GM12878 (cell line): ENCODE results near the gene TEPSIN. TPM values are rescaled to one million over a fixed set of nuclear protein-coding genes. Genes with fewer than 3 reads are reported as not detected.

ENCODE experiments used
- ATAC-seq: fragments of 200-7000 bp; cut with Tn5 transposase; 3 replicates; pipeline ENCODE4 v1.9.1; 2020; ENCODE audit warnings: mild to moderate bottlenecking, moderate library complexity
- BruUV-seq: library from RNA; stranded (reverse); fragments of 400-500 nt; replicated peaks from 2 replicates; lab custom pipeline; 2021; lab: Mats Ljungman, UMichigan
- CTCF ChIA-PET: fragments of 300-600 bp; sonication (Branson Sonifier 250); formaldehyde crosslinking; extraction: SDS; loops from one replicate; lab custom pipeline; 2021; ENCODE audit warnings: inconsistent platforms; lab: Yijun Ruan, JAX
- POLR2A ChIA-PET: fragments of 350-600 bp; formaldehyde crosslinking; extraction: SDS; loops from one replicate; lab custom pipeline; 2021; ENCODE audit warnings: inconsistent platforms; lab: Charles Lee
- RAD21 ChIA-PET: fragments of 300-600 bp; sonication (Branson Sonifier 250); formaldehyde crosslinking; loops from one replicate; lab custom pipeline; 2023; ENCODE audit warnings: antibody characterized with exemption; ENCODE audit not compliant: unreplicated experiment; lab: Charles Lee
- SMC1A ChIA-PET: fragments of 300-600 bp; sonication (Branson Sonifier 250); formaldehyde crosslinking; loops from one replicate; lab custom pipeline; 2023; ENCODE audit not compliant: unreplicated experiment, uncharacterized antibody; lab: Charles Lee
- DNase-seq: peaks from one replicate; pipeline ENCODE4 v3.0.0-alpha.2; 2011; ENCODE audit warnings: low read depth, low spot score
- FAIRE-seq: peaks from 3 replicates; lab custom pipeline; 2011; peaks lifted over from hg19 to GRCh38; lab: Jason Lieb, UNC
- H2AFZ ChIP-seq: 2 replicates; pipeline ENCODE4 v1.6.0; 2011; ENCODE audit warnings: low read depth, low read length, control low read depth; ENCODE audit not compliant: control insufficient read depth
- H3K27ac ChIP-seq: 2 replicates; pipeline ENCODE4 v1.5.1; 2011; ENCODE audit warnings: control low read depth; ENCODE audit not compliant: control insufficient read depth, insufficient read depth
- H3K27me3 ChIP-seq, 2 experiments: replicated peaks in 1 of 2; 2 replicates each; pipeline versions ENCODE4 v1.6.0 to v1.6.1; 2011; ENCODE audit warnings: low read length in 1 of 2; ENCODE audit not compliant: control insufficient read depth in 2 of 2, insufficient read depth in 2 of 2
- H3K36me3 ChIP-seq, 2 experiments: 2 replicates each; pipeline ENCODE4 v1.5.1; 2011; ENCODE audit warnings: low read length in 1 of 2; ENCODE audit not compliant: control insufficient read depth in 2 of 2, insufficient read depth in 2 of 2
- H3K4me1 ChIP-seq: 2 replicates; pipeline ENCODE4 v1.6.1; 2011; ENCODE audit warnings: mild to moderate bottlenecking, low read length, moderate library complexity, mixed read lengths; ENCODE audit not compliant: control insufficient read depth, insufficient read depth
- H3K4me2 ChIP-seq: 2 replicates; pipeline ENCODE4 v1.6.0; 2011; ENCODE audit warnings: control low read depth; ENCODE audit not compliant: control insufficient read depth, insufficient read depth
- H3K4me3 ChIP-seq: fragments of 200-600 bp; sonication (generic); 2 replicates; pipeline ENCODE4 v1.5.1; 2016
- H3K79me2 ChIP-seq: 2 replicates; pipeline ENCODE4 v1.6.0; 2011; ENCODE audit warnings: low read length; ENCODE audit not compliant: control insufficient read depth, insufficient read depth
- H3K9ac ChIP-seq: 2 replicates; pipeline ENCODE4 v1.8.0; 2011; ENCODE audit warnings: low read length, control low read depth, mixed read lengths; ENCODE audit not compliant: control insufficient read depth, insufficient read depth
- H3K9me3 ChIP-seq: replicated peaks from 3 replicates; pipeline ENCODE4 v1.5.1; 2011; ENCODE audit warnings: mild to moderate bottlenecking, low read length; ENCODE audit not compliant: control insufficient read depth, insufficient read depth
- H4K20me1 ChIP-seq: 2 replicates; pipeline ENCODE4 v1.6.0; 2011; ENCODE audit not compliant: control insufficient read depth, insufficient read depth
- BHLHE40 ChIP-seq, 2 experiments: fragments of 450-650 bp in 1 of 2; IDR thresholded peaks; 2 replicates each; pipeline ENCODE4 v1.6.1; 2011 to 2017; ENCODE audit warnings: low read depth in 2 of 2, borderline replicate concordance in 1 of 2, improper control_type of control experiment in 1 of 2, low read length in 1 of 2, mild to moderate bottlenecking in 1 of 2
- CBFB ChIP-seq: IDR thresholded peaks from 2 replicates; pipeline ENCODE4 v1.6.1; 2016; ENCODE audit warnings: antibody characterized with exemption, low read depth
- CBX3 ChIP-seq: fragments of 200-600 bp; sonication (generic); IDR thresholded peaks from 2 replicates; pipeline ENCODE4 v1.6.1; 2016; ENCODE audit warnings: low read depth, borderline replicate concordance
- EP300 ChIP-seq, 2 experiments: fragments of 150-350 bp in 1 of 2; IDR thresholded peaks; 2 replicates each; pipeline ENCODE4 v1.6.1; 2011 to 2012; ENCODE audit warnings: low read depth in 2 of 2, low read length in 2 of 2, borderline replicate concordance in 1 of 2, improper control_type of control experiment in 1 of 2, inconsistent platforms in 1 of 2; ENCODE audit not compliant: control insufficient read depth in 1 of 2
- FOS ChIP-seq: IDR thresholded peaks from 3 replicates; pipeline ENCODE4 v1.6.1; 2011; ENCODE audit warnings: borderline replicate concordance; ENCODE audit not compliant: insufficient read length; ENCODE audit errors: extremely low read depth
- GATAD2B ChIP-seq: fragments of 450-650 bp; conservative IDR thresholded peaks from 2 replicates; pipeline ENCODE4 v1.6.1; 2017; ENCODE audit warnings: low read depth, mild to moderate bottlenecking, moderate library complexity
- KAT2A ChIP-seq: conservative IDR thresholded peaks from 2 replicates; pipeline ENCODE4 v1.6.1; 2011; ENCODE audit warnings: low read depth, low read length; ENCODE audit not compliant: control insufficient read depth
- NFYA ChIP-seq: IDR thresholded peaks from 2 replicates; pipeline ENCODE4 v1.6.1; 2011; ENCODE audit warnings: low read depth, mild to moderate bottlenecking, low read length, improper control_type of control experiment, borderline replicate concordance
- NFYB ChIP-seq: IDR thresholded peaks from 2 replicates; pipeline ENCODE4 v1.6.1; 2011; ENCODE audit warnings: low read depth, mild to moderate bottlenecking, low read length, improper control_type of control experiment, moderate library complexity; ENCODE audit not compliant: insufficient read depth
- NR2C2 ChIP-seq: IDR thresholded peaks from 2 replicates; pipeline ENCODE4 v1.6.1; 2011; ENCODE audit warnings: borderline replicate concordance, low read depth; ENCODE audit not compliant: control insufficient read depth, insufficient read length
- YBX1 ChIP-seq: fragments of 450-650 bp; IDR thresholded peaks from 2 replicates; pipeline ENCODE4 v1.6.1; 2016; ENCODE audit warnings: antibody characterized with exemption
- ZNF207 ChIP-seq: fragments of 450-650 bp; IDR thresholded peaks from 2 replicates; pipeline ENCODE4 v1.6.1; 2014; ENCODE audit warnings: antibody characterized with exemption, mild to moderate bottlenecking, borderline replicate concordance
- ZSCAN29 ChIP-seq: fragments of 450-650 bp; IDR thresholded peaks from 2 replicates; pipeline ENCODE4 v1.6.1; 2017; ENCODE audit warnings: mild to moderate bottlenecking, moderate library complexity
- ZZZ3 ChIP-seq: IDR thresholded peaks from 2 replicates; pipeline ENCODE4 v1.6.1; 2011; ENCODE audit warnings: low read depth; ENCODE audit not compliant: control insufficient read depth, insufficient read length
- WGBS: methylation state at CpG from one replicate; pipeline ENCODE4 v1.1.6; 2016; ENCODE audit warnings: low lambda C conversion rate; ENCODE audit not compliant: insufficient replicate concordance, insufficient coverage; ENCODE audit errors: missing lambda C conversion rate; 5-methylcytosine and 5-hydroxymethylcytosine counted together
- in situ Hi-C: fragments of 300-500 bp; cut with MboI; formaldehyde crosslinking; loops from 9 replicates; pipeline ENCODE4 v1.14.3; 2018; ENCODE audit warnings: mixed read lengths
- intact Hi-C: fragments of 100-400 bp; cut with micrococcal nuclease; formaldehyde crosslinking; loops from one replicate; pipeline ENCODE4 v1.14.2; 2022; ENCODE audit not compliant: unreplicated experiment
- polyA plus RNA-seq, 11 experiments: library from polyadenylated mRNA; depleted of rRNA in 4 of 11; unstranded in 6 of 11; stranded (reverse) in 5 of 11; fragments of >200 nt; fragmentation: Nextera tagmentation in 4 of 11; fragmentation: Illumina TruSeq in 1 of 11; extraction: Ambion mirVana in 4 of 11; extraction: Trizol in 1 of 11; gene quantifications; 1 replicate in 1 of 11; 2 replicates in 10 of 11; pipeline versions ENCODE4 v1.2.1 to v1.2.3, GENCODE V29; 2011 to 2016; ENCODE audit warnings: inconsistent platforms in 2 of 11, missing spikeins in 2 of 11, low read depth in 1 of 11
- total RNA-seq, 4 experiments: library from RNA; depleted of rRNA in 3 of 4; stranded (reverse); fragments of >200 nt in 3 of 4; fragmentation: Illumina TruSeq in 1 of 4; extraction: Trizol in 1 of 4; gene quantifications; 2 replicates each; pipeline versions ENCODE4 v1.2.1 to v1.2.3, GENCODE V29; 2013 to 2021
- TF ChIP-seq, protein P1 (sequence below): fragments of 450-650 bp; IDR thresholded peaks from 2 replicates; pipeline ENCODE4 v1.6.1; 2018; ENCODE audit warnings: mild to moderate bottlenecking, low read depth, moderate library complexity; ENCODE audit not compliant: partially characterized antibody
- TF ChIP-seq, protein P2 (sequence below): fragments of 450-650 bp; formaldehyde crosslinking; IDR thresholded peaks from 2 replicates; pipeline ENCODE4 v1.5.0; 2022; ENCODE audit warnings: mild to moderate bottlenecking, missing genetic modification characterization

Gene TEPSIN
- total and polyA plus RNA-seq, 10 of the 15 experiments (the other 5 are each of a cell fraction or from before 2014, with no cell fraction given): 0.87 to 36.7 (median 5.3) TPM

DNA sequence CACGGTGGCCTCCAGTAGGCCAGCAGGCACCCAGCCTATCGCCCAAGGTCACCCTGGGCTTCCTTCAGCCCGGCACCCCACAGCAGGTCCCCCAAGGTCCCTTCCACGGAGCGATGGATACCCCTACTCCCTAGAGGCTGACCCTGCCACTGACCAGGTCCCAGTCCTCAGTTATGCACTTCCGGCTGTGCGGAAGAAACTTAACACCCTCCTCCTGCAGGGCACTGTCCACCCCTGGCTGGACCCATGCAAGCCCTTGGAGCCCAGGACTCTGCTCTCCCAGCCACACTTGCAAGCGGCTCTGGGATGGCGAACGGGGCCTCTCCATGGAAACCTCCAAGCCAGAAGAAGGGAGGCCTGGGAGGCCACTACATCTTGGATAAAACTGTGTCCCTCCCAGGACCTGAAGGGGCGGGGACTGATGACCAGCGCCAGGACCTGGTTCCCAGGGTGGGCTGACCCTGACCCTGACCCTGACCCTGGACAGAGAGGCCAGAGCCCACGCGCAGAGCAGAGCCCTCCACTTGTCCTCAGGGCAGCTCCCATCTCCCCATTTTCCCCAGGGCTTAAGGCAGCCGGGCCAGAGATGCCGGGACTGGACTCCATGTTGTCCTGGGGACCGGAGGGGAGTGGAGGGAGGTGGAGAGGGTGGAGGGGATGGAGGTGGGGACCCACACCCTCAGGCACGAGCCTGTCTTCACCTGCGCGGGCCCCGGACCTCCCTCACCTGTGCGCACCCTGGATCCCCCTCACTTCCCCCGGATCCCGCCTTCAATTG, 16.8 kb downstream of the TEPSIN start:
- Histone ChIP-seq H3K27me3 (no peaks in the 10 kb centered on the region), H3K79me2 (peaks cover 3% of the 10 kb centered on the region), H3K4me1 (peaks cover 9% of the 10 kb centered on the region), H3K27ac (peak overlapping the region; percentile 43; the same call in 1 of the 2 replicates), H3K36me3 (no peaks in the 10 kb centered on the region), H3K4me3 (peak overlapping the region; percentile 96), H3K9ac (peak overlapping the region; percentile 62), H3K9me3 (no peaks in the 10 kb centered on the region), H4K20me1 (no peaks in the 10 kb centered on the region), H3K4me2 (peak overlapping the region; percentile 93), H2AFZ (peak overlapping the region; percentile 18)
- 38% methylated on average over 16 of the region's 24 CpGs for WGBS
- in situ Hi-C loops (no loop called here), intact Hi-C loops (no loop called here)
- ATAC-seq (peak; percentile 2), DNase-seq (no peak), FAIRE-seq (no peak)
- ChIA-PET CTCF (interaction anchor here (0.7 to 1.3 kb wide), 5 partner anchors 11 to 70 kb away, joined by 3 to 4 read pairs (median 3); partner anchors contain the start of genes NDUFAF8 and TEPSIN), SMC1A (interaction anchor here (0.6 to 1.1 kb wide), 3 partner anchors 10 to 263 kb away, joined by 3 read pairs; no protein-coding TSS in a partner anchor), RAD21 (interaction anchor here (0.9 to 1.2 kb wide), 2 partner anchors 18 to 293 kb away, joined by 3 to 18 read pairs; partner anchors contain the start of genes NDUFAF8 and TEPSIN), POLR2A (interaction anchor here (1.3 kb wide), 2 partner anchors 17 to 73 kb away, joined by 8 to 18 read pairs; partner anchors contain the start of genes NDUFAF8, SLC38A10 and TEPSIN)
- no TSS peak for BruUV-seq
- TF ChIP-seq NFYB (no peak), EP300 (IDR thresholded peaks at IDR 0.05; ENCODE audit: borderline replicate concordance in 1 of 2, control insufficient read depth in 1 of 2, low read depth in 2 of 2, low read length in 2 of 2) (no peak), BHLHE40 (IDR thresholded peaks at IDR 0.05; ENCODE audit: borderline replicate concordance in 1 of 2, low read depth in 2 of 2, low read length in 1 of 2) (no peak), ZSCAN29 (no peak), KAT2A (no peak), NFYA (no peak), ZNF207 (no peak), FOS (no peak), GATAD2B (no peak), ZZZ3 (no peak), NR2C2 (no peak), YBX1 (no peak), CBX3 (no peak), CBFB (no peak)
- TF ChIP-seq, protein P1, sequence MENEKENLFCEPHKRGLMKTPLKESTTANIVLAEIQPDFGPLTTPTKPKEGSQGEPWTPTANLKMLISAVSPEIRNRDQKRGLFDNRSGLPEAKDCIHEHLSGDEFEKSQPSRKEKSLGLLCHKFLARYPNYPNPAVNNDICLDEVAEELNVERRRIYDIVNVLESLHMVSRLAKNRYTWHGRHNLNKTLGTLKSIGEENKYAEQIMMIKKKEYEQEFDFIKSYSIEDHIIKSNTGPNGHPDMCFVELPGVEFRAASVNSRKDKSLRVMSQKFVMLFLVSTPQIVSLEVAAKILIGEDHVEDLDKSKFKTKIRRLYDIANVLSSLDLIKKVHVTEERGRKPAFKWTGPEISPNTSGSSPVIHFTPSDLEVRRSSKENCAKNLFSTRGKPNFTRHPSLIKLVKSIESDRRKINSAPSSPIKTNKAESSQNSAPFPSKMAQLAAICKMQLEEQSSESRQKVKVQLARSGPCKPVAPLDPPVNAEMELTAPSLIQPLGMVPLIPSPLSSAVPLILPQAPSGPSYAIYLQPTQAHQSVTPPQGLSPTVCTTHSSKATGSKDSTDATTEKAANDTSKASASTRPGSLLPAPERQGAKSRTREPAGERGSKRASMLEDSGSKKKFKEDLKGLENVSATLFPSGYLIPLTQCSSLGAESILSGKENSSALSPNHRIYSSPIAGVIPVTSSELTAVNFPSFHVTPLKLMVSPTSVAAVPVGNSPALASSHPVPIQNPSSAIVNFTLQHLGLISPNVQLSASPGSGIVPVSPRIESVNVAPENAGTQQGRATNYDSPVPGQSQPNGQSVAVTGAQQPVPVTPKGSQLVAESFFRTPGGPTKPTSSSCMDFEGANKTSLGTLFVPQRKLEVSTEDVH: no peak
- TF ChIP-seq, protein P2, sequence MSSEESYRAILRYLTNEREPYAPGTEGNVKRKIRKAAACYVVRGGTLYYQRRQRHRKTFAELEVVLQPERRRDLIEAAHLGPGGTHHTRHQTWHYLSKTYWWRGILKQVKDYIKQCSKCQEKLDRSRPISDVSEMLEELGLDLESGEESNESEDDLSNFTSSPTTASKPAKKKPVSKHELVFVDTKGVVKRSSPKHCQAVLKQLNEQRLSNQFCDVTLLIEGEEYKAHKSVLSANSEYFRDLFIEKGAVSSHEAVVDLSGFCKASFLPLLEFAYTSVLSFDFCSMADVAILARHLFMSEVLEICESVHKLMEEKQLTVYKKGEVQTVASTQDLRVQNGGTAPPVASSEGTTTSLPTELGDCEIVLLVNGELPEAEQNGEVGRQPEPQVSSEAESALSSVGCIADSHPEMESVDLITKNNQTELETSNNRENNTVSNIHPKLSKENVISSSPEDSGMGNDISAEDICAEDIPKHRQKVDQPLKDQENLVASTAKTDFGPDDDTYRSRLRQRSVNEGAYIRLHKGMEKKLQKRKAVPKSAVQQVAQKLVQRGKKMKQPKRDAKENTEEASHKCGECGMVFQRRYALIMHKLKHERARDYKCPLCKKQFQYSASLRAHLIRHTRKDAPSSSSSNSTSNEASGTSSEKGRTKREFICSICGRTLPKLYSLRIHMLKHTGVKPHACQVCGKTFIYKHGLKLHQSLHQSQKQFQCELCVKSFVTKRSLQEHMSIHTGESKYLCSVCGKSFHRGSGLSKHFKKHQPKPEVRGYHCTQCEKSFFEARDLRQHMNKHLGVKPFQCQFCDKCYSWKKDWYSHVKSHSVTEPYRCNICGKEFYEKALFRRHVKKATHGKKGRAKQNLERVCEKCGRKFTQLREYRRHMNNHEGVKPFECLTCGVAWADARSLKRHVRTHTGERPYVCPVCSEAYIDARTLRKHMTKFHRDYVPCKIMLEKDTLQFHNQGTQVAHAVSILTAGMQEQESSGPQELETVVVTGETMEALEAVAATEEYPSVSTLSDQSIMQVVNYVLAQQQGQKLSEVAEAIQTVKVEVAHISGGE (CRISPR knock-in tag): no peak
